NB4 (cell line): Measurements from ENCODE around the gene LDHA.

ENCODE experiments used
- DNase-seq: peaks from one replicate; pipeline ENCODE4 v3.0.0; 2010; ENCODE audit warnings: low read depth
- H3K4me3 ChIP-seq: one replicate; pipeline ENCODE4 v1.5.1; 2011; ENCODE audit warnings: mild to moderate bottlenecking, low read depth, low read length, moderate library complexity
- CTCF ChIP-seq: IDR thresholded peaks from one replicate; pipeline ENCODE4 v1.5.1; 2012; ENCODE audit warnings: low read depth, low read length
- MYC ChIP-seq: IDR thresholded peaks from 2 replicates; pipeline ENCODE4 v1.6.1; 2011; ENCODE audit warnings: low read depth, low read length
- POLR2A ChIP-seq: IDR thresholded peaks from 2 replicates; pipeline ENCODE4 v1.6.1; 2011; ENCODE audit warnings: mild to moderate bottlenecking; ENCODE audit not compliant: insufficient read length; ENCODE audit errors: extremely low read depth
- TF ChIP-seq, protein P1 (sequence below): IDR thresholded peaks from 2 replicates; pipeline ENCODE4 v1.6.1; 2011; ENCODE audit warnings: low read depth, low read length

Gene LDHA

DNA sequence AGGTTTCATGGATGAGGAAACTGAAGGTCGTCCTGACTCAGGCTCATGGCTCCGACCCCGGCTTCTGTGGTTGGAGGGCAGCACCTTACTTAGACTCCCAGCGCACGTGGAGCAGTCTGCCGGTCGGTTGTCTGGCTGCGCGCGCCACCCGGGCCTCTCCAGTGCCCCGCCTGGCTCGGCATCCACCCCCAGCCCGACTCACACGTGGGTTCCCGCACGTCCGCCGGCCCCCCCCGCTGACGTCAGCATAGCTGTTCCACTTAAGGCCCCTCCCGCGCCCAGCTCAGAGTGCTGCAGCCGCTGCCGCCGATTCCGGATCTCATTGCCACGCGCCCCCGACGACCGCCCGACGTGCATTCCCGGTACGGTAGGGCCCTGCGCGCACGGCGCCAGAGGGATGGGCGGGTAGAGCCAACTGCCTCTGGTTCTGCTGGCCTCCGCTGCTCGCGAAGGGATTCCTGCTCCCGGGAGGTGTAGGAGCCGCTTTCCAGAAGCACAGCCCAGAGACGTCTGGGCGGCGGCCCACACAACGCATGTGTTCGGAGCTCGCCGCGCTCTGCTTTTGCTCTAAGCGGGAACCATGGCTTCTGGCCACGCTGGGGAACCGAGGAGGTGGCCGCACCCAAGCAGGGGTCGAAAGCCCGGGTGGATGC lies at the start of gene LDHA:
LDHA (plus strand) TSS at position 289 of the 653 bp plus-strand sequence. CDS start 2,280 bp downstream, outside the sequence.
- TF ChIP-seq MYC (peak; percentile 99), POLR2A (peak; percentile 99), CTCF (no peak)
- TF ChIP-seq, protein P1, sequence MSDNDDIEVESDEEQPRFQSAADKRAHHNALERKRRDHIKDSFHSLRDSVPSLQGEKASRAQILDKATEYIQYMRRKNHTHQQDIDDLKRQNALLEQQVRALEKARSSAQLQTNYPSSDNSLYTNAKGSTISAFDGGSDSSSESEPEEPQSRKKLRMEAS = peak; percentile 99
- peak within 1 kb of the TSS; percentile 100 for H3K4me3 ChIP-seq
- peak; percentile 99 for DNase-seq

DNA sequence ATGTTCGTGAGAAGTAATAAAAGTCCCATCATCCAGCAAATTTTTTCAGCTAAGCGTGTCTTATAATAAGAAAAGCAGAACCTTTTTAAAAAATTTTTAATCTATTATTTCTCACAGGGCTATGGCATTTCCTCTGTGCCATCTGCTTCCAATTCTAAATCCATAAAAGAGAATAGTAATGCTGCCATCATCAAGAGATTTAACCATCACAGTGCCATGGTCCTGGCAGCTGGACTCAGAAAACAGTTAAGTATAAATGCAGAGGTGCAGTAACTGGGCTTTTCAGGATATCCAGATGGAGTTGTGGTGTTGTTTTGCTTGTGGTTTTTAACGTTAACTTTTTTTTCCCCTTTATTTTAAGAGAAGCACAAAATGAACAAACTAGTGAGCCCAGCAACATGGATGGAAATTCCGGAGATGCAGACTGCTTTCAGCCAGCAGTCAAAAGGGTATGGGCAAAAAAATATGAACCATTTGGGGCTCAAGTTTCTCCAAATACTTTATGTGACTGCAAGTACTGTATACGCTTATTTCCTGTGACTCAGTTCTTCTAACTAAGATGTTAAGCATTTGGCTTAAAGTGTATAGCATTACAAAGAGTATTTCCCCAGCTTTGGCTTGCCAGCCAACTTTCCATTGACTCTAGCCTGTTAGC lies 46.8 kb upstream of the LDHA start:
- TF ChIP-seq, protein P1 = no peak
- TF ChIP-seq MYC (no peak), POLR2A (no peak), CTCF (no peak)
- no peak overlapping the region for H3K4me3 ChIP-seq

GRCh38 chr11:18352581-18352980 lies 41.8 kb upstream of the LDHA start:
- H3K4me3 ChIP-seq = no peak overlapping the region
- TF ChIP-seq MYC (no peak), CTCF (no peak)
- TF ChIP-seq, protein P1 = no peak
- DNase-seq = no peak

More for the DNA sequence above, 46.8 kb upstream of the LDHA start:
- no peak for DNase-seq

GRCh38 chr11:18358646-18359045 lies 35.7 kb upstream of the LDHA start:
- no peak for DNase-seq
- H3K4me3 ChIP-seq = no peak overlapping the region
- no peak for TF ChIP-seq CTCF
- TF ChIP-seq, protein P1 = no peak

- no peak for DNase-seq
- TF ChIP-seq, protein P1 = no peak
- TF ChIP-seq POLR2A (no peak), MYC (no peak), CTCF (no peak)
Observed at GRCh38 chr11:18361154-18361553, 33.2 kb upstream of the LDHA start.

DNA sequence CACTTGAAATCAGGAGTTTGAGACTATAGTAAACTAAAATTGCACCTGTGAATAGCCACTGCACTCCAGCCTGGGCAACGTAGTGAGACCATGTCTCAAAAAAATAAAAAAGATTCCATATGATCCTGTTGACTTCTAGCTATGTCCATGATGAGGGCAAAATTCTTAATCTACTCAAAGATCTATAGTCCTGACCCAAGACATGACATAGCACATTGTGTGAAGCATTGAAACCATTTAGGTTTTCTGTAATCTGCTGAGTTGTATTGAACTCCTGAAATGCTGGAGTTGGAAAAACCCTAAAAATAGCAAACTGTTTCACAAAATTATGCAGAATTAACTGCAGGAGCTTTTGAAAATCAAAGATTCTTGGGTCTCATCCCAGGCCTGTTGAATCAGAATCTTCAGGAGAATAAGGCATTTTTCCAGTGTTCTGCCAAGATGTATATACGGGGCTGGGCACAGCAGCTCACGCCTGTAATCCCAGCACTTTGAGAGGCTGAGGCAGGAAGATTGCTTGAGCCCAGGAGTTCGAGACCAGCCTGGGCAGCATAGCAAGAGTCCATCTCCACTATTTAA lies 29.8 kb upstream of the LDHA start:
- no peak overlapping the region for H3K4me3 ChIP-seq
- DNase-seq = no peak

More at GRCh38 chr11:18361154-18361553, 33.2 kb upstream of the LDHA start:
- no peak overlapping the region for H3K4me3 ChIP-seq

More for the DNA sequence above, 29.8 kb upstream of the LDHA start:
- TF ChIP-seq CTCF (no peak), POLR2A (no peak), MYC (no peak)
- TF ChIP-seq, protein P1 = no peak
